ENCODE data around the gene FGF8.
A peak's percentile ranks its signal among the peaks of the same experiment; 100 is the strongest.
"Not testable (repeated sequence)": the region's sequence is repeated elsewhere in the genome, so short reads cannot be mapped to it uniquely, and the experiment has no call there.

The FGF8 gene, protein sequence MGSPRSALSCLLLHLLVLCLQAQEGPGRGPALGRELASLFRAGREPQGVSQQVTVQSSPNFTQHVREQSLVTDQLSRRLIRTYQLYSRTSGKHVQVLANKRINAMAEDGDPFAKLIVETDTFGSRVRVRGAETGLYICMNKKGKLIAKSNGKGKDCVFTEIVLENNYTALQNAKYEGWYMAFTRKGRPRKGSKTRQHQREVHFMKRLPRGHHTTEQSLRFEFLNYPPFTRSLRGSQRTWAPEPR

DNA sequence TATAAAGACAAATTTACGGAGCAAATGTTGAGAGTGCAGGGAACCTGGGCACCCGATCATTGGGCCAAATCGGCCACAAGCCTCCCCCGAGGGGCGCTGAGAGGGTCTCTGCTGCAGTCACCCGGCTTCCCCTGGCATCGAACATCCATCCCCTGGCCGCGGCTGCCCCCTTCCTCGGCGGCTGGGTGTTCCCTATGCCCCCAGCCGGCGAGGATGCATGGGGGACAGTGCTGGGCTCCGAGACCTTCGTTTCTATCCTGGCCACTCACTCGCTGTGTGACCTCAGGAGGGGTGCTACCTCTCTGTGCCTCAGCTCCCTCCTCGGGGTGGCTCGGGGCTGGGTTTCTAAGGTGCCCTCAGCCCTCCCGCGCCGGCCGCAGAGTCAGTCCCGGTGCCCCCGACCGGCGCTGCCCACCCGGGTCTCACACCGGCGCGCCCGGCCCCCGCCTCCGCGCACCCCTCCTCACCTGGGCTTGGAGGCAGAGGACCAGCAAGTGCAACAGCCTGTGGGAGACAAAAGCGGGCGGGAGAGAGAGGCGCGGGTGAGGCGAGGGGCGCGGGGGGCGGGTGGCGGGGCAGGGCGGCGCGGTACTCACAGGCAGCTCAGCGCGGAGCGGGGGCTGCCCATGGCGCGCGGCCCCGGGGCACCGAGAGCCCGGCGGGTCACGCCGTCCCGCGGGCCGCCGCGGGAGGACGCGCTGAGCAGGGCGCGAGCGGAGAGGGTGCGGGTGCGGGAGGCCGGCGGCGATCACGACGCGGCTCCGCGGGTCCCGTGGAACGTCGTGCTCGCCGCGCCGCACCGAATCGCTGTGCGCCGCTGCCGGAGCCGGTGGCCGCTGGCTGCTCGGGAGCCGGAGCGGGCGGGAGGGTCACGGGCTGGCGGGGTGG, at the start of gene FGF8:
Gene FGF8, minus strand, starts transcription at position 842 of the 888 bp plus-strand sequence. Its CDS starts 214 bp downstream, at position 628.
- no peak for DNase-seq (ENCODE audit: low read depth, low spot score)

DNA sequence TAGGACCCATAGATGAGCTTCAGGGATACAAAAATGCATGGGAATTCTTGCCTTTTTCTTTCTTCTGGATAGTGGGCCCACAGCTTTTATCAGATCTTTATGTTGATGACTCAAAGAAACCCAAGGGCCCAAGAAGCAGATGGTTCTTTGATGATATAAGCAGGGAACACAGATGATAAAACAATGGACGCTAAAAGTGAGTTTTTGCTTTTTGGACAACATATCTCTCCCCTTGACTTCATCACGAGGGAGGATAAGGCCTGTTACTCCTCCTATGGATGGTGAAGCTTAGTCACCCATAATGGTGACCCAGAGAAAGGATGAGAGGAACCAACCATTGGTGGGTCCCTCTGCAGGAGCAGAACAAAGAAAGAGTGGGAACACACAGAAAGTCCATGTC, 48.8 kb upstream of the FGF8 start:
- no peak for DNase-seq (ENCODE audit: low read depth, low spot score)

DNA sequence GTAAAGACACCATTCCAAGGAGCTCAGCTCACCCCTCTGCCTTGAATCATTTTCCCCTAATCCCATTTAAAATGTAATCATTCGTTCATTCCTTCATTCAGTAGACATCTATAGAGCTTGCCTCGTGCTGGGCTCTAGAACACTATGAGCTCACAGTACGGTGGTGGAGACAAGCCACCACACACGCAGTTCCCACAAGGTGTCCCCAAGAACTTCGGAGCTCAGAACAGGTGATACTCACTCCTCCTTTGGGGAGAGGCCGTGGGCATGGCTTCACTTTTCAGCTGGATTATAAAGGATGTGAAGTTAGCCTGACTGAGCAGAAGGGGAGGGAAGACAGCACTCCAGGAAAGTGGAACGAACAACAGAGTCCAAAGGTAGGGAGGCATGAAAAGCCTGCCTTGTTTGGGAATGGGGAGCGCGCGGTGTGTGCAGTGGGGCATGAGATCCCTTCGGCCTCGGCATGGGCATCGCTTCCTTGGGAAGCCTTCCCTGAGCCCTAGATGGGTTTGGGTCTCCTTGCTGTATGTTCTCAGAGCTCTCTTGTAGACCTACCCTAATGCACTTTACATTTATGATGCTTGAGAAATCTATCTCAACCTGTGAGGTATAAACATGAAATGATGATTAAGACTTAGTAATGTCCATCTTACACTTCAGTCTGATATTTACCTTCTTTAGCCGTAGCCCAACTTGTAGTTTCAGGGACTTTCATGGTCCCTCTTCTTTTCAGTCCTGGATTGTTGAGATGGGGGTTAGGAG, 43.1 kb upstream of the FGF8 start:
- no peak for DNase-seq (ENCODE audit: low read depth, low spot score)

DNA sequence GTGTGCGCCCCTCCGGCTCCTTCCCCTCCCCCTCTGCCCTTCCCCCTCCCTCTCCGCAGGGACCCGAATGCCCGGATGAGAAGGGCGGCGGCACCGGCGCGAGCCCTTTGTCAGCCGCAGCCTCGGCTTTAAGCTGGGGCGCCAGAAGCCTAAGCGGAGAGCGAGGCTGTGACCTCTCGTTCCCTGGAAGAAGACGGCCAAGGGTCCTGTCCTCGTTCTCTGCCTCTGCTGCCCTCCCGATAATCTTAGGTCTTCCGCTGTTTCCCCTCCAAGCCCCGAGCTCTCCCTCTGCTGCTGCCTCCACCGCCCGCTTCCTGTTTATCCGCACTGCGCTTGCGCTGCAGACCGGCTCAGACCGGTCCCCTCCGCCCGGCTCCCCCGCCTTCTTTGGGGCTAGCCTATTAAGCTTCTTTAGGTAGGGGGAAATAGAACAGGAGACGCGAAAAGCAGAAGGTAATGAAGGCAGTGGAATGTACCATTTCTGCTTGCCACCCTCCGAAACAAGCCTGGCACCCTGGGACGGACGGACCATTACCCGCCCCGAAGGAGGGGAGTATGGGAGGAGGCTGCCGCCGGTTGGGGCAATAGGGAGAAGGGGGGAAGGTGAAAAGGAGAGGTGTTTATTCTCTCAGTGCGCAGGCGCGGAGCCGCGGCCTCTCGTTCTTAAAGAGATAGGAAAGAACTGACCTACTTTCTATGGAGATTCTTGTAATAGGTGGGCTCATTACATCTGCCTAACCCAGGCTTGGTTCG, 42.4 kb upstream of the FGF8 start, which contains the start of gene OGA:
Gene OGA, minus strand, starts transcription at position 326 of the 753 bp plus-strand sequence. CDS start 422 bp downstream, outside the sequence.
- DNase-seq (ENCODE audit: low read depth, low spot score), result peak; percentile 99

DNA sequence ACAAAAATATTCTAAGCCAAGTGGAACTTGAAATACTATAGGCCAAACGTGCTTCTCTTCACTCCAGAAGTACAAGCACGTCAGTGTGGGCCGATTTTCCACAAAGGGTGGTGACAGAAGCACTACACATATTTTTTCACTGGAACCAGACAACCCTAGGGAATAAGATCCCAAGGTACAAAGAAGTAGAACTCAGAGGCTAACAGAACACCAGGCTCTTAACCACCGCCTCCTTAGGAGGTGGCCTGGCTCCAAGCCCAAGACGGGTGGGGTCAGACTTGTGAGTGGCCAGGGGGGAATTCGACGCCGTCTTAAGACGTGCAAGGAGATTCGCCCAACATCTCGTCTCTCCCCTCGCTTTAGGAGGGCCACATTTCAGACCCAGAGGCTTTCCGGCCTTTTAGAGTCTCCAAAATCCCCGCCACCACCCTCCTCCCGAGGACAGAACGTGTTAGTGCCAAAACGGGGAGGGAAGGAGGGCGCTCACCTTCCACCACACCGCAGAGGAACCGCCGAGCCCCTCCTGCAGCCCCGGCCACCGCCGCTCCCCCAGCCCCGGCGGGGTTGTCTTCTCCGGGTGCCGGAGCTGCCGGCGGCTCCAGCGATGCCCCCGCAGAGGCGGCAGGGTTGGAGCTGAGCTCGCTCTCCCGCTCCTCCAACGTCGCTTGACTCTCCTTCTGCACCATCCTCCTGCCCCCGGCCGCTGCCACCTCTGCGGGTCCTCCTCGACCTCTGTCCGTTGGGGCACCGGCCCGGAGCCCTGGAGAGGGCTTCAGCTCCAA, 41.6 kb upstream of the FGF8 start:
- DNase-seq (ENCODE audit: low read depth, low spot score), result peak; percentile 80

DNA sequence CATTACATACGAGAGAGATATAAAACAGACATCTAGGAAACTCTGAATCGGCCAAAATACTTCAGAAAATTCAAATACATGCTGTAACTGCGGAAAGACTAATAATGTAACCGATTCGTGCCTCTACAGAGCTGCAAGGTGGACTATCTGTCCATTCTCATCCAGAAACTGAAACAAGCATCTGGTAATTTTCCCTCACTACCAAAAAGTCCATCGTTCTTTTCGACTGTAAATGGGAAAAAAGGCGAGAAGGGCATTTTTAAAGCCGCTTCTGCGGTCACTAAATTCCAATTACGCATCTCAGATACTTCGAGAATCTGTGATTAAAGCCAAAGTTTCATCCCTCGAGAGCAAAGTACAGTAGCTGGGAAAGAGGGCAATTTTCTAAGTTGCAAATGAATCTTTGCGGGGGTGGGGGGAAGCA, 41.0 kb upstream of the FGF8 start:
- no peak for DNase-seq (ENCODE audit: low read depth, low spot score)

DNA sequence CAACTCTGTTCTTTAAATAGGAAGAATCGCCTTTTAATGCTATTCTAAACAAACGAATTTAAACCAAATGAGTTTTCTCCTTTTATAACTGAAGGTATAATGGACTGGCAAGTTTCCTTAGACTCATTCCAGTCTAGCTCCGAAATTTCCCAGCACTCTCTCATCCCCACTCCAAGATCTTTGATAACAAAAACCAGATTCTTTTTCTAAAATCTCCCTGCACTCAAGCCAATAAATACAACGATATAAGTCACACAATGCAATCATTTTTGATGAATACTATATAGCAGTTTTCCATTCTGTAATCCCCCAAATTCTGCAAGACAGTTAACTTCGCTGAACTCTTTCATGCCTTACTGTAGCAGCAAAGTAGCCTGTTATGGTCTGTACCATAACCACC, 40.5 kb upstream of the FGF8 start:
- no peak for DNase-seq (ENCODE audit: low read depth, low spot score)

DNA sequence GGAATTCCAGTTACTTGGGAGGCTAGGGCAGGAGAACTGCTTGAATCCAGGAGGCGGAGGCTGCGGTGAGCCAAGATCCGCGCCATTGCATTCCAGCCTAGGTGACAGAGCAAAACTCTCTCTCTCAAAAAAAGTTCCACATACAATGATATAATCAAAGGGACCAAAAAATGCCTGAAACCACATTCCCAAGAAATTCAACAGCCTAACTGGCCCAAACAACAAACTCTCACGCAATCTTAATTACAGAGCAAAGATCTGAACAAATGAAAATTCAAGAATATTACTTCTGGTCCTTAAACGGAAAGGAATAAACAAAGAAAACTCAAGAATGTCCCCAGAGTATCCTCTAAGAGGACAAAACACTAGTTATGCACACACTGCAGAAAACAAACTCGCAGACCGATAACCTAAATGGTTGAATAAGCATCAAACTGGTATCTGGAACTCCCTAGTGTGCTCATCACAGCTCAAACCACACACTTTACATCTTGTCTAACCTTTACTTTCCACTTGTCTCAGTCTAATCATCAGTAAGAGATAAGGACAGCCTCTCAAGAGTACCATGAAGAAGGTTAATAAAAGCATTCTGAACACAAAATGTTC, 38.7 kb upstream of the FGF8 start:
- no peak for DNase-seq (ENCODE audit: low read depth, low spot score)

DNA sequence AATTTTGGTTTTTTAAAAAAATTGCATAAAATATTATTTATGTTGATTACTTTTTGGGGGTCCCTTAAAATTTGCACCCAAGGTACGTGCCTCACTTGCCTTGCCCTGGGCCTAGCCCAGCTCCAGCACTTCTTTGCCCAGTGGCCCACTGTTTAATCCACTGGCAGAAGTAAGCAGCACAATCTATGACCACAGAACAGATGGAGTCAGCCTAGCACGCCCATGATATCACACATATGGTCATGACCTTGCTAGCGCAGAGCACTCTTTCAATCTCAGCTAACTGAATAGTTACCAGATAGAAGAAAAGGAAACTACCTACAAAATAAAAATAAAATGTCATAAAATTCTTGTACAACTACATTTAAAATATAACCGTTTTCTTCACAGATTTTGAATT, 36.7 kb upstream of the FGF8 start:
- DNase-seq (ENCODE audit: low read depth, low spot score), result no peak

DNA sequence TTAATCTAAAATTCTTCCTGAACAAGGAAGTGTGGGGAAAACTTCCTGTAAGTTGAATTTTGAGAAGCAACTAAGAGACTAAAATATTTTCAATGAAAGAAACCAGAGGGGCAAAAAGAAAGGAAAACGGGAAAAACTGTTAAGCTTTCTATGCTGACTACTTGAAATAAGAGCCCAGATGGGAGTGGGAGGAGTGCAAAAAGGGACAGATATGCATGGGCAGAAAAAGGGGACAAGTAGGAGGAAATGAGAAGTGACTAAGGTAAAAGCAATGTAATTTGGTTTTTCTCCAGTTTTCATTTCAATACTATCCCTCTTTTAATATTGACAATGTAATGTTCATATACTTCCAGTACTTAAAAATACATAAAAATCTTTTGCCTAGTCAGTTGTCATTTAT, 31.2 kb upstream of the FGF8 start:
- DNase-seq (ENCODE audit: low read depth, low spot score), result no peak

DNA sequence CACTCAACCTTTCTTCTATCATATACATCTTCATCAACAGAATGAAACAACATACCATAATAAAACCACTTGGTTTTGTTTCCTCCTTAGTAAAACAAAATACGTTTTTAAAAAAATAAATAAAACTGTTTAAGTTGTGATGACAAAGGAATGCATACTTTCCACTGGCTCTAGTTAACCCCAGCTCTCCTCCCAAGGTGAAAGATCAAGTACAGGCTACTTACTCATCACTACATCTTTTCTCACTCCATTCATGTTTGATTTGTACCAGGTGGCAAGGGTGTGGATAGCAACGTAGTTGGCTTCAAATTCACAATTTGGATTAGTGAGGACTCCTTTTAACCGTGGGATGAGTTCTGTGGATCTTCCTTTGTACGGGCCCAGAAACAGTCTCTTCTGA, 27.6 kb upstream of the FGF8 start:
- DNase-seq (ENCODE audit: low read depth, low spot score), result no peak

DNA sequence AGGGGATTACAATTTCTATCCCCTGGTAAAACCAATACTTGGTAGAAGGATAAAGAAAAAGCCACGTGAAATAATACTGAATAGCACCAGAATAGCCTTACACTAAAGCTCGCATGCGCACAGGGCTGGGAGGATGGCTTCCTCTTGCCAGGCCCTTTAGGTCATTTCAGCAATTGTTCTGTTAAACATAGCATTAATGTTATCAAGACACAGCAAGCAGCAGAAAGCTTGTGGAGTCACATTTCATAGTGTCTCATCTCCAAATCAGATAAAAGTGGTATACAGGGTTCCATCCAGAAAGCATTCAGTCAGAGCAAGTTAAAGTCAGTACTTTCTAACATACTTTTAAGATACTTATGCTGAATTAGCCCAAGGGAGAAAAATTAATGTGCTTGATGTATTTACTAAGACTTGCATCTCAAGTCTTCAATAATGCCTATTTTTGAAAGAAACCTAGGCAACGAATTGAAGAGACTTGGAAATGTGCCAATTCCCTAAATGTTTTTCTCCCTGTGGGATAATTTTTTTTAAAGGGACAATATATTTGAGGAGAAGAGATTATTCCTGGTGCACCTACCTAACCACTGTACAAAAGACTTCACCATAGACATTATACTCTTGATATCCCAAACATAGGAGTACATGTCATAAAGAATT, 21.6 kb upstream of the FGF8 start:
- DNase-seq (ENCODE audit: low read depth, low spot score), result no peak

DNA sequence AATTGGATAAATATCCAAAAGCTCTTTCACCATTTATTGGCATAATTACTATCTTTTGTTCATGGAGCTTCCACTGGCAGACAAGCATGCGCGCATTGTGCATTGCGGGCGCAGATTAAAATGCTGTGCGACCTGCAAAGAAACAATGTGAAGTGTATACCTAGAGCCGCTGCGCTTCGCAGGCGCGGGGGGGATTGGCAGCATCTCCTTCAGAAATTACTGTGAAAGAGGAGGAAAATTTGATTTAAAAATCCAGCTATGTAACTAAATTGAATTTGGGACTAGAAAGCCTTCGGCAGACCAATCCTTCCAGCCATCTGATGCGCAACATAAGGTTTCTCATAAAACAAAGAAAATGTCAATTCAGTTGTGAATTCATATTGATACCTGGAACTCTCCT, 17.6 kb upstream of the FGF8 start:
- no peak for DNase-seq (ENCODE audit: low read depth, low spot score)

DNA sequence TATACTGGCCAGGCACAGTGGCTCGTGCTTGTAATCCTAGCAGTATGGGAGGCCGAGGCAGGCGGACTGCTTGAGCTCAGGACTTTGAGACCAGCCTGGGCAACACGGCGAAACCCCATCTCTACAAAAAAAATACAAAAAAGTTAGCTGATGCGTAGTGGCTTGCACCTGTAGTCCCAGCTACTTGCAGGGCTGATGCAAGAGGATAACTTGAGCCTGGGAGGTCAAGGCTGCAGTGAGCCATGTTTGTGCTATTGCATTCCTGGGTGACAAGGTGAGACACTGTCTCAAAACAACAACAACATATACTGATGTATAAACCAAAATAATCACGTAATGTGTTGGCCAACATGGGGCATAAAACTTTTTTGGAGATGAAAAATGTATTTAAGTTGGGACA, 13.8 kb upstream of the FGF8 start:
- no peak for DNase-seq (ENCODE audit: low read depth, low spot score)

DNA sequence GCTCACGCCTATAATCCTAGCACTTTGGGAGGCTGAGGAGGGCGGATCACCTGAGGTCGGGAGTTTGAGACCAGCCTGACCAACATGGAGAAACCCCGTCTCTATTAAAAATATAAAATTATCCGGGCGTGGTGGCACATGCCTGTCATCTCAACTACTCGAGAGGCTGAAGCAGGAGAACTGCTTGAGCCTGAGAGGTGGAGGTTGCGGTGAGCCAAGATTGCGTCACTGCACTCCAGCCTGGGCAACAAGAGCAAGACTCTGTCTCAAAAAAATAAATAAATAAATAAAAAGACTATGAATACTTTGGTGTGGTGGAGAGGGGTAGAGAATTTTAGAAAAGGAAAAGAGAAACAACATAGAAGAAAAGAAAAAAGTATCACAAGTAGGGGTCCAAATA, 13.3 kb upstream of the FGF8 start:
- not testable (repeated sequence) for DNase-seq (ENCODE audit: low read depth, low spot score)

DNA sequence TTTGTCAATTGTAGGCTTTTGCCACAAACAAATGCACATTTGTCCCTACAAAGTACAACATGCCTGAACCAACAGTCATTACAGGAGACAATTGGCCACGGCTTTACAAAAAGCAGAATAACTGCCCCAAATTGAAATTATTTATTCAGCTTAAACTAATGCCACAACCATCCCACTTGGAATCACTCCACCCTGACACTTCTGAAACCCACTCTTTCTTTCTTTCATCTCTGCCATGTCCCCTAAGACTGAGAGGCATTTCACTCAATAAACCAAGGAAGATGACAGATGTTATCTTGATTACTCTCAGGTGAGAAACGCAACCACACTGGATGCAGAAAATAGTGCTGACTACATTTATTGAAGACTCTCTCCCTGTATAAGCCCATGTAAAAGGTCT, 9.9 kb upstream of the FGF8 start:
- no peak for DNase-seq (ENCODE audit: low read depth, low spot score)

DNA sequence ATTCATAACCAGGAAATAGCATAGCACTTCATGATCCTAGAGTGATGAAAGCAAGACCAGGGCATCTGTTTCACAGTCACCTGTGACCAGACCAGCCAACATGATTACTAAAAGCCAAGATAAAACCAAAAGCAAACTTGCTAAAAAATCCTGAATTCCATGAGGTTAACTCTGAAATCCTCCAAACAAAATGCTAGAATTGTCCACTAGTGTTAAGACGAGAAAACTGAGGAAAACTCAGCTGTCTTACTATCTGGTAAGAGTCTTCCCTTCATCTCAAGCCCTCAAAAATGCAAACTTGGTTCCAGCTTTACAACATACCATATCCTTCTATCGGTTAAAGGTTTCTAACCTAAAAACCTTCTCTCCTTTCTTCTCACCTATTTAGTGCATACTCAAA, 8.6 kb upstream of the FGF8 start:
- DNase-seq (ENCODE audit: low read depth, low spot score), result no peak

DNA sequence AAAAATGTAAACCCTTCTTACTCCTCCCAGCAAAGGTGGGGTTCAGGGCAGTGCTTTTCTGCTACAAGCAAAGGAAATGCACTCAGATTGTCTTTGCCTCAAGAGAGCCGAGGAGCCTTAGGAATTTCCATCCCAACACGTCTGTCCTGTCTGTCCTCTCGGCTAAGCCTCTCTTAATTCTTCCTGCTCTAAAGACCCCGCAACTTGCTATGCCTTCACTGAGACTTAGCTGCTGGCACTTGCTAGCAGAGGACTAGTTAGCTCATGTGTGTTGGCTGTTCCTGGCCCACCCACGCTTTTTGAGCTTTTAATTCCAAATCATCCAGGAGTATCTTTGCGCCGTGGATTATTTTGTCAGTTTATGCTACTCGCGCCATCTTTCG, 7.8 kb upstream of the FGF8 start:
- DNase-seq (ENCODE audit: low read depth, low spot score), result no peak

DNA sequence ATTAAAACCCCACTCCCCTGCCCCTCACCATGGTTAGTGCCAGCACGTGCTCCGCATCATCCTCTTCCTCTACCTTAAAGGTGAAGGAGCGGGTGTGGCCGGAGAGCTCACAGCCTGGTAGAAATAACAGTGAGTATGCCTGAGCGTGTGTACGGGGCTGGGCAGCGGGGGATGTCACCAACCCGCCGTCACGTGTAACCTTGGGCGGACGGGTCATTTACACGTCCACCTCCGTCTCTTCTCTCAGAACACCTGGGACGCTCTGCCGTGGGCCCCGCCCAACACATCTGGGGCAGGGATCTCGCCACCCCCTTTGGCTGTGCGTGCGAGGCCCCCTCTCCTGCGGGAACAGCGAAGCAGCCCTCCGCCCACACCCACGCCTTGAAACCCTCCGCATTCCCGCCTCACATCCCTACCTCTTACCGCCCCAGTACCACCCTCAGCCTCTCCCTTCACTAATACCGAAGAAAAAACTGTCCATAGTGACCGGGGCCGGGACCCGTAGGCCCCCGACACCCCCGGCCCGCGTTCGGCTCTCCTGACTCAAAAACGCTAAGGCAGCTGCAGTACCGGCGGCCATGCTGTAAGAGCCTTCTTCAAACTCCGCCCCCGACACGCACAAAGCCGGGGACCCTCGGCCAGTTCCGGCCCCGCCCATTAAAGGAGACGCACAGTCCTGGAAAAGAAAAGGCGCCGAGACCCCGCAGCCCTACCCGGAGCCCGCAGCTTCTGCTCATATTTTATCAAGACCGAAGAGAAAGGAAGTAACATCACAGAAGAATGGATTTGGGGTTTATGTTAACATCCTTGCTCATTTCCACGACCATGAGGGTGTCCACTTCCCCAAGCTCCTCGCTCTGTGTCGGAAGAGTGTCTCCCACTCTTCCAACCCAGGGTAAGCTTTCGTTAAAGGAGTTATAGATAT, 7.2 kb upstream of the FGF8 start, which contains the start of gene NPM3:
Gene NPM3, minus strand, starts transcription at position 636 of the 925 bp plus-strand sequence. Its CDS starts 56 bp downstream, at position 580.
- DNase-seq (ENCODE audit: low read depth, low spot score), result peak; percentile 52

All from smooth muscle cell of the brain vasculature (primary cell).